Mesenchymal stem cell (in vitro differentiated cells and primary cell): Measurements from ENCODE around the gene RPL36A.
A peak's percentile ranks its signal among the peaks of the same experiment; 100 is the strongest.

ENCODE experiments used
- DNase-seq: peaks from one replicate; pipeline ENCODE4 v3.0.0-alpha.2; 2013
- H2AFZ ChIP-seq: one replicate; pipeline ENCODE4 v1.6.1; 2013; ENCODE audit warnings: low read depth, mild to moderate bottlenecking, control low read depth, inconsistent platforms, low read length, moderate library complexity
- H2AK5ac ChIP-seq: 2 replicates; pipeline ENCODE4 v1.6.1; 2013; ENCODE audit warnings: low read length, moderate library complexity, mild to moderate bottlenecking, inconsistent platforms; ENCODE audit not compliant: severe bottlenecking
- H2BK120ac ChIP-seq: one replicate; pipeline ENCODE4 v1.6.1; 2013; ENCODE audit warnings: low read depth, mild to moderate bottlenecking, inconsistent platforms, low read length, moderate library complexity
- H2BK12ac ChIP-seq, 2 experiments: one replicate each; pipeline ENCODE4 v1.6.1; 2013; ENCODE audit warnings: inconsistent platforms in 2 of 2, low read length in 2 of 2, mild to moderate bottlenecking in 2 of 2, moderate library complexity in 2 of 2, control low read depth in 1 of 2
- H2BK15ac ChIP-seq: one replicate; pipeline ENCODE4 v1.6.1; 2013; ENCODE audit warnings: mild to moderate bottlenecking, low read depth, inconsistent platforms; ENCODE audit not compliant: poor library complexity, severe bottlenecking
- H2BK5ac ChIP-seq: 2 replicates; pipeline ENCODE4 v1.6.1; 2013; ENCODE audit warnings: low read depth, mild to moderate bottlenecking, low read length, control low read depth, inconsistent platforms; ENCODE audit not compliant: poor library complexity, severe bottlenecking
- H3K14ac ChIP-seq, 2 experiments: one replicate each; pipeline ENCODE4 v1.6.1; 2013; ENCODE audit warnings: inconsistent platforms in 2 of 2, low read length in 2 of 2, control low read depth in 1 of 2, mild to moderate bottlenecking in 1 of 2, moderate library complexity in 1 of 2
- H3K18ac ChIP-seq, 2 experiments: one replicate each; pipeline ENCODE4 v1.6.1; 2013; ENCODE audit warnings: inconsistent platforms in 2 of 2, low read length in 2 of 2, control low read depth in 1 of 2, low read depth in 1 of 2, mild to moderate bottlenecking in 1 of 2
- H3K23ac ChIP-seq, 2 experiments: one replicate each; pipeline ENCODE4 v1.6.1; 2013; ENCODE audit warnings: inconsistent platforms in 2 of 2, low read length in 2 of 2, mild to moderate bottlenecking in 2 of 2, moderate library complexity in 2 of 2, control low read depth in 1 of 2
- H3K27ac ChIP-seq: 2 replicates; pipeline ENCODE4 v1.5.1; 2013; ENCODE audit warnings: mild to moderate bottlenecking, moderate library complexity, low read length, control low read depth, inconsistent platforms; ENCODE audit not compliant: poor library complexity, severe bottlenecking
- H3K27me3 ChIP-seq, 2 experiments: 2 replicates each; pipeline versions ENCODE4 v1.6.1 to v1.7.0; 2013; ENCODE audit warnings: low read length in 2 of 2, mild to moderate bottlenecking in 2 of 2, moderate library complexity in 2 of 2, control low read depth in 1 of 2, inconsistent platforms in 1 of 2; ENCODE audit not compliant: control insufficient read depth in 1 of 2, insufficient read depth in 1 of 2
- H3K36me3 ChIP-seq, 2 experiments: 2 replicates each; pipeline versions ENCODE4 v1.6.1 to v1.7.0; 2013; ENCODE audit warnings: low read length in 2 of 2, control low read depth in 1 of 2, inconsistent platforms in 1 of 2, low read depth in 1 of 2, mild to moderate bottlenecking in 1 of 2; ENCODE audit not compliant: insufficient read depth in 2 of 2, control insufficient read depth in 1 of 2
- H3K4ac ChIP-seq, 2 experiments: one replicate each; pipeline ENCODE4 v1.6.1; 2013; ENCODE audit warnings: inconsistent platforms in 2 of 2, low read length in 2 of 2, mild to moderate bottlenecking in 2 of 2, moderate library complexity in 2 of 2, control low read depth in 1 of 2, low read depth in 1 of 2
- H3K4me1 ChIP-seq: 2 replicates; pipeline ENCODE4 v1.6.1; 2013; ENCODE audit warnings: low read depth, low read length, control low read depth; ENCODE audit not compliant: control insufficient read depth, insufficient read depth
- H3K4me2 ChIP-seq: 2 replicates; pipeline ENCODE4 v1.6.1; 2013; ENCODE audit warnings: low read length, mild to moderate bottlenecking, inconsistent platforms; ENCODE audit not compliant: poor library complexity, severe bottlenecking
- H3K4me3 ChIP-seq, 2 experiments: 2 replicates each; pipeline versions ENCODE4 v1.5.1 to v1.7.0; 2013; ENCODE audit warnings: low read length in 2 of 2, mild to moderate bottlenecking in 2 of 2, control low read depth in 1 of 2, low read depth in 1 of 2; ENCODE audit not compliant: insufficient read depth in 1 of 2
- H3K79me1 ChIP-seq: replicated peaks from 2 replicates; pipeline ENCODE4 v1.6.1; 2013; ENCODE audit warnings: mild to moderate bottlenecking, control low read depth, low read length, inconsistent platforms; ENCODE audit not compliant: poor library complexity, severe bottlenecking
- H3K9ac ChIP-seq: 2 replicates; pipeline ENCODE4 v1.7.0; 2013; ENCODE audit warnings: mild to moderate bottlenecking, low read length, moderate library complexity
- H3K9me3 ChIP-seq: 2 replicates; pipeline ENCODE4 v1.7.0; 2013; ENCODE audit warnings: mild to moderate bottlenecking, low read length; ENCODE audit not compliant: control insufficient read depth
- H4K8ac ChIP-seq: one replicate; pipeline ENCODE4 v1.6.1; 2013; ENCODE audit warnings: inconsistent platforms, mild to moderate bottlenecking, low read length, moderate library complexity
- H4K91ac ChIP-seq: one replicate; pipeline ENCODE4 v1.6.1; 2013; ENCODE audit warnings: mild to moderate bottlenecking, low read length, inconsistent platforms
- WGBS: methylation state at CpG from one replicate; pipeline ENCODE4 v1.1.7; 2013; ENCODE audit warnings: mixed read lengths; 5-methylcytosine and 5-hydroxymethylcytosine counted together

RPL36A gene

DNA sequence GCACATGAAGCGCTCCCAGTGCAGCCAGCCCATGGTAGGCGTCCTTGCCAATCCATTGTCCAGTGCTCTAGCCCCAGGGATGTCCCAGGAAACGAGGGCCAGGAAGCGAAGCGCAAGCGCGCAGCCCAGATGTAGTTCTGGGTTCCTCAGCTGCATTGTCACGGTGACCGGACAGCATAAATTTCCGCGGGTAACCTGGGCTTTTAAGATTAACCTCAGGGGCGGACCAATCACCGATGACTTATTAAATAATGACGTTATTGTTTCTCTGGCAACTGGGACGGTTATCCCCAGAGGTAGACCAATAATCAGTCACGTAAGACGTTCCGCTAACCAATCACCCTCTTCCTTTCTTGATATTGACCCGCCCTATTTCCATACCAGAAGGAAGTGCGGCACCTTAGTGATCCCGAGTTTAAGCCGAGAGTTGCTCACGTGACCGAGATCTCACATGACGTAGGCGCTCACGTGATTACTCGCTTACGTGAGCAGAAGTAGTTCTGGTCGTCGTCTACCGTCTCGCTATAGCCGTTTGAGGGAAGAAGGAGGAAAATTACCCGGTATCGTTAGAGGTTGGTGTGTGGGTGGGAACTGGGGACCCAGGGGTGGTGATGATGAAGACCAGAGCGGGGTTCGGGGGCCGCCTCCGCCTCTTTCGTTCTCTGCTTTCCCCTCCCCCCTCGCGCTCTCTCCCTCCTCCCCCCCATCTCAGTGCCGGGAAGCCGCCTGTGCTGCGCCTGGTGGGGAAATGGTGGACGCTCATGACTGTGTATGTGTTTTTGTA lies 17.1 kb downstream of the RPL36A start, which contains the start of the genes GLA and HNRNPH2:
Gene GLA, minus strand, starts transcription at position 178 of the 784 bp plus-strand sequence. Its CDS starts 22 bp downstream, at position 156.
Gene HNRNPH2, plus strand, starts transcription at position 475 of the 784 bp plus-strand sequence. CDS start 3,767 bp downstream, outside the sequence.
- Histone ChIP-seq H3K4me1 (no peaks in the 10 kb centered on the region), H3K79me1 (peaks cover 1% of the 10 kb centered on the region), H2AK5ac (no peak within 1 kb of the TSS), H3K23ac (no peak within 1 kb of the TSS), H3K18ac (peak within 1 kb of the TSS; percentile 62 to 70), H3K4me3 (peak within 1 kb of the TSS; percentile 72 to 90), H2AFZ (peak within 1 kb of the TSS; percentile 53), H4K8ac (no peak within 1 kb of the TSS), H3K27ac (peak within 1 kb of the TSS; percentile 96), H3K36me3 (peaks cover 10 to 12% of the 10 kb centered on the region in 2 experiments), H2BK120ac (no peak within 1 kb of the TSS), H4K91ac (peak within 1 kb of the TSS; percentile 39), H3K4me2 (peak within 1 kb of the TSS; percentile 75), H3K9me3 (no peaks in the 10 kb centered on the region), H3K27me3 (no peaks in the 10 kb centered on the region), H2BK15ac (no peak within 1 kb of the TSS), H2BK5ac (peak within 1 kb of the TSS; percentile 94), H2BK12ac (no peak within 1 kb of the TSS), H3K4ac (no peak within 1 kb of the TSS), H3K14ac (no peak within 1 kb of the TSS), H3K9ac (peak within 1 kb of the TSS; percentile 95)
- WGBS, result 0% methylated on average over 30 of the region's 47 CpGs
- DNase-seq, result peak; percentile 99

DNA sequence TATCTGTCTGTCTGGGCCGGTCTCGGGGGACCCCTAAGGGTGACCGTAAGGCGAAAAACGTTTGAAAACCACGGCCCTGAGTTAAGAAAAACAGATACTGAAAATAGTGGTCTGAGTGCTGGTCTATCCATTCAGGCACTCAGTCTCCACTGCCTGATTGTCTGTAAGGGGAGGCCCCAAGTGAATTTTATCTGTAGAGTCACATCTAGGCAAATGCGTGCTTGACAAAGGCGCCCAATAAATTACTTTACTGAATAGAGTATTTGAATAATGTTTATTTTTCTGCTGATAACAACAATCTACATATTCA lies 17.7 kb downstream of the RPL36A start:
- Histone ChIP-seq H3K79me1 (peaks cover 1% of the 10 kb centered on the region), H3K9ac (peak overlapping the region; percentile 95), H4K91ac (no peak overlapping the region), H3K27me3 (no peaks in the 10 kb centered on the region), H2BK5ac (no peak overlapping the region), H3K4me1 (no peaks in the 10 kb centered on the region), H4K8ac (no peak overlapping the region), H2AFZ (no peak overlapping the region), H3K4me3 (peak overlapping the region; percentile 60 to 90), H2BK120ac (no peak overlapping the region), H3K4me2 (no peak overlapping the region), H3K14ac (no peak overlapping the region), H3K9me3 (no peaks in the 10 kb centered on the region), H2BK15ac (no peak overlapping the region), H3K23ac (no peak overlapping the region), H2AK5ac (no peak overlapping the region), H3K4ac (no peak overlapping the region), H3K18ac (peak overlapping the region in 1 of 2 experiments; percentile 62), H3K36me3 (peaks cover 12 to 17% of the 10 kb centered on the region in 2 experiments), H2BK12ac (no peak overlapping the region), H3K27ac (peak overlapping the region; percentile 96)
- no peak for DNase-seq
- WGBS, result 0% methylated on average over 6 of the region's 8 CpGs

DNA sequence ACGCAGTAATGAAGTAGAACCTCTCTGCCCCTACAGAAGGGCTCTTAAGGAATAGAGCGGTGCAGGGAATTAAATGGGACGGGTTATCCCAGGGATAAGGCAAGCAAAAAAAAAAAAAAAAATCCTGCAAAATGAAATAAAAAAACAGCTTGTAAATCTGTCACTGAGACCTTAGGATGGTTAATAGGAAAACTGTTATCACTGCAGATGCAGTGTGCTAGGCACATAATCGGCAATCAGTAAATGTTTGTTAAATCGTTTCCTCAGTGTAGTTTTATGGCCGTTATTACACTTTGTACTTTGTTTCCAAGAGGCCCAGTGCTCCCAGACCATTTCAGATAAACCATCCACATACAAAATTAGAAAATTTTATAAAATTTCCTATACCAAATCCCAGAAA lies 18.2 kb downstream of the RPL36A start:
- H2BK120ac ChIP-seq, result no peak overlapping the region
- H2BK12ac ChIP-seq, result no peak overlapping the region
- H3K4me3 ChIP-seq, result peak overlapping the region in 1 of 2 experiments; percentile 90
- H4K91ac ChIP-seq, result no peak overlapping the region
- H3K79me1 ChIP-seq, result peaks cover 1% of the 10 kb centered on the region
- H3K9ac ChIP-seq, result peak overlapping the region; percentile 95
- no peak overlapping the region for H3K27ac ChIP-seq
- WGBS, result 0% methylated on average over 2 of the region's 6 CpGs
- no peak overlapping the region for H2AFZ ChIP-seq
- peak; percentile 32 for DNase-seq
- H3K23ac ChIP-seq, result no peak overlapping the region
- H2AK5ac ChIP-seq, result no peak overlapping the region
- peak overlapping the region; percentile 16 for H3K4me2 ChIP-seq
- peaks cover 12 to 22% of the 10 kb centered on the region in 2 experiments for H3K36me3 ChIP-seq
- no peak overlapping the region for H3K4ac ChIP-seq
- H2BK15ac ChIP-seq, result no peak overlapping the region
- no peaks in the 10 kb centered on the region for H3K9me3 ChIP-seq
- no peak overlapping the region for H4K8ac ChIP-seq
- H3K18ac ChIP-seq, result no peak overlapping the region
- no peaks in the 10 kb centered on the region for H3K27me3 ChIP-seq
- no peak overlapping the region for H2BK5ac ChIP-seq
- H3K4me1 ChIP-seq, result no peaks in the 10 kb centered on the region
- no peak overlapping the region for H3K14ac ChIP-seq

DNA sequence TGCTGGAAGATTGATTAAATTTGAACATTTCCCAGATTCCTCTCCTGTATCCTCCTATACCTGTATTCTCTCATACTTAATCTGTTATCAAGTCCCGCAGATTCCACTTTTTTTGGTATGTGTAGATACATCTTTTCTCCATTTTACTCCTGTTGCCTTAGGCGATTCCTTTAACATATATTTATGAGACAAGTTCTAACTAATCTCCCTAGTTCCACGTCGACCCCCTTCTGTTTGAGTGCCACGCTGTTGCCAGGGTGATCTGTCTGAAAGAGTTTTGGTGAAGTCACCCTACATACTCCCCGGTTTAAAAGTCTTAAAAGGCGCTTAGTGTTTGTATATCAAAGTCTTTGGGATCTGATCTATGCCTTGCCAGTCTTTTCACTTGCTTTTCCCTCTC lies 19.6 kb downstream of the RPL36A start:
- no peak overlapping the region for H4K91ac ChIP-seq
- no peaks in the 10 kb centered on the region for H3K9me3 ChIP-seq
- WGBS, result 71% methylated on average over 3 of the region's 7 CpGs

More for the DNA sequence above, 19.6 kb downstream of the RPL36A start:
- Histone ChIP-seq H3K4ac (no peak overlapping the region), H3K36me3 (peaks cover 12 to 22% of the 10 kb centered on the region in 2 experiments), H3K18ac (no peak overlapping the region), H3K4me3 (peak overlapping the region in 1 of 2 experiments; percentile 90), H3K27ac (no peak overlapping the region), H3K4me1 (no peaks in the 10 kb centered on the region), H2BK5ac (no peak overlapping the region), H2AK5ac (no peak overlapping the region), H2BK15ac (no peak overlapping the region), H3K27me3 (no peaks in the 10 kb centered on the region), H3K79me1 (peaks cover 1% of the 10 kb centered on the region), H4K8ac (no peak overlapping the region), H3K9ac (peak overlapping the region; percentile 95), H3K14ac (no peak overlapping the region), H2AFZ (no peak overlapping the region), H2BK120ac (no peak overlapping the region), H3K23ac (no peak overlapping the region), H2BK12ac (no peak overlapping the region), H3K4me2 (no peak overlapping the region)
- no peak for DNase-seq
